Tibial nerve (tissue), 4 donors: ENCODE data around the gene NHLRC4. TPM values are rescaled to one million over a fixed set of nuclear protein-coding genes. Genes with fewer than 3 reads are reported as not detected.

Experiments
- DNase-seq, 2 donors: peaks; one replicate each; pipeline ENCODE4 v3.0.0-alpha.2; 2019; ENCODE audit warnings: low spot score in 2 of 2
- H3K27ac ChIP-seq, 4 donors: fragments of 200-600 bp; sonication (generic) in 3 of 4; one replicate each; pipeline ENCODE4 v1.5.1; 2017 to 2019; ENCODE audit warnings: mild to moderate bottlenecking in 1 of 4
- H3K27me3 ChIP-seq, 2 donors: fragments of 200-600 bp; sonication (generic) in 1 of 2; one replicate each; pipeline versions ENCODE4 v1.5.1 to v1.6.0; 2017 to 2019
- H3K36me3 ChIP-seq, 3 donors: fragments of 200-600 bp; sonication (generic); one replicate each; pipeline ENCODE4 v1.5.1; 2018 to 2019
- H3K4me1 ChIP-seq, 4 donors: fragments of 200-600 bp; sonication (generic) in 3 of 4; one replicate each; pipeline ENCODE4 v1.5.1; 2017 to 2019
- H3K4me3 ChIP-seq, 4 donors: fragments of 200-600 bp; sonication (generic) in 3 of 4; one replicate each; pipeline ENCODE4 v1.5.1; 2017 to 2019; ENCODE audit warnings: mild to moderate bottlenecking in 1 of 4, moderate library complexity in 1 of 4
- H3K9me3 ChIP-seq, 4 donors: fragments of 200-600 bp; sonication (generic) in 3 of 4; one replicate each; pipeline ENCODE4 v1.5.1; 2017 to 2019
- EP300 ChIP-seq, 2 donors: sonication (generic); formaldehyde crosslinking; IDR thresholded peaks; one replicate each; pipeline ENCODE4 v1.6.1; 2017; ENCODE audit warnings: antibody characterized with exemption in 2 of 2, mild to moderate bottlenecking in 1 of 2
- POLR2A ChIP-seq, 2 donors: fragments of 450-650 bp; IDR thresholded peaks; one replicate each; pipeline ENCODE4 v1.6.1; 2017; ENCODE audit warnings: antibody characterized with exemption in 2 of 2, mild to moderate bottlenecking in 2 of 2, moderate library complexity in 2 of 2
- WGBS, 2 donors: methylation state at CpG; one replicate each; pipeline ENCODE4 v1.1.5; 2018; 5-methylcytosine and 5-hydroxymethylcytosine counted together
- total RNA-seq, 4 donors: library from RNA; depleted of rRNA; stranded (reverse); fragments of >200 nt; gene quantifications; one replicate each; pipeline ENCODE4 v1.1.0, GENCODE V29; 2016
- TF ChIP-seq, protein P1 (sequence below), 5 experiments: fragments of 200-600 bp in 3 of 5; fragments of 450-650 bp in 2 of 5; sonication (generic) in 3 of 5; IDR thresholded peaks; one replicate each; pipeline ENCODE4 v1.5.1; 2016 to 2019; ENCODE audit warnings: antibody characterized with exemption in 5 of 5, mild to moderate bottlenecking in 3 of 5, moderate library complexity in 2 of 5

Gene NHLRC4
- total RNA-seq, 4 donors from 2014 or later: 0.98 to 5.2 (median 1.9) TPM

DNA sequence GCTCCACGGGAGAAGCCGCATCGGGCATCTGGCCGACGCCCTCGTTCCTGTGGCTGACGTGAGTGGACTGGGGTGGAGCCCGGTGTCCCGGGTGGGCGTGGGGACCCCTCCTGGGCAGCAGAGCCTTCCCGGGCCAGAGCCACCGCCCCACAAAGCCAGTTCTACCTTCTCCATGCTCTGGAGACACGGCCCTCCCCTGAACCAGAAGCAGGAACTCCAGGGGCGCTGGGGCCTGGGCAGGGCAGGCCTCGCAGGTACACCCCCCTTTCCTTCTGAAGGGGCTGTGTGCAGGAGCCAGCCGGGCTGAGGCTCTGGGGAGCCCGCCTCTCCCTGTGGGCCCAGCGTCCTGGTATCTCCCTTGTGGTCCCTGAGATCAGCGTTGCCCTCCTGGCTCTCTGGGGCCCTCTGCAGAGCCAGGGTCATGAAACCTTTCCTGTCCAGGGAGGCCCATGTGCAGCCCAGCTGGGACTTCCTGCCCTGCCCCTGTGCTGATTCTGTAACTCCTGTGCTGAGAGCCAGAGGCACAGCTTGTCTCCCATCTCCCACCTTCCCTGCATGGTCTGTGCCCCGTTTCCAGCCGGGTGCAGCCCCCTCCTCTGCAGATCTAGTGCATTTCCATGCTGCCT lies 9.5 kb downstream of the NHLRC4 start:
- no peak for DNase-seq
- Histone ChIP-seq H3K9me3 (no peaks in the 10 kb centered on the region), H3K4me1 (peaks cover 0 to 19% (median 0%) of the 10 kb centered on the region in 4 donors), H3K36me3 (peaks cover 0 to 70% (median 0%) of the 10 kb centered on the region in 3 donors), H3K27ac (no peak overlapping the region), H3K27me3 (no peaks in the 10 kb centered on the region), H3K4me3 (no peak overlapping the region)
- no peak for TF ChIP-seq POLR2A (IDR thresholded peaks at IDR 0.05)
- WGBS, 2 donors: 62 to 78% methylated on average over 9 to 18 of the region's 21 CpGs

DNA sequence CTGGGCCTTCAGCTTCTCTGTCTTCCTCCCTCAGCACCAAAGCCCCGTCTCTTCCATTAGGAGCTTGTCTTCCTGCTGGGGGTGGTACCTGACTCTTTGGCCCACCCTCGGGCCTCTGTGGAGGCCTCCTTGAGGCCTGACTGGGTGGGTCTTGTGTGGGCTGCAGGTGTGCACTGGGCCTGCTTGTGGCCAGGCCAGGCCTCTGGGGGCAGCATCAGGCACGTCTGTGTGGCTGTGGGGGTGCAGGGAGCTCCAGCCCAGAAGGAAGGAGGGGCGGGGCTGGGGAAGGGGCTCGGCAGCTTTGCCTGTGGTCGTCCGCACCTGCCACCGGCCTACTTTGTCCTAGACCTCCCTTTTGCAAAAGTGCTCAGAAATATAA lies 10.0 kb downstream of the NHLRC4 start:
- H3K4me3 ChIP-seq: no peak overlapping the region
- H3K36me3 ChIP-seq: peaks cover 0 to 74% (median 0%) of the 10 kb centered on the region in 3 donors
- H3K27ac ChIP-seq: no peak overlapping the region
- WGBS, 2 donors: 57 to 68% methylated on average over 7 to 8 of the region's 8 CpGs
- H3K27me3 ChIP-seq: no peaks in the 10 kb centered on the region
- peaks cover 0 to 16% (median 0%) of the 10 kb centered on the region in 4 donors for H3K4me1 ChIP-seq
- no peaks in the 10 kb centered on the region for H3K9me3 ChIP-seq
- no peak for DNase-seq
- TF ChIP-seq EP300 (IDR thresholded peaks at IDR 0.05): no peak
- no peak for TF ChIP-seq POLR2A (IDR thresholded peaks at IDR 0.05)
- TF ChIP-seq, protein P1, sequence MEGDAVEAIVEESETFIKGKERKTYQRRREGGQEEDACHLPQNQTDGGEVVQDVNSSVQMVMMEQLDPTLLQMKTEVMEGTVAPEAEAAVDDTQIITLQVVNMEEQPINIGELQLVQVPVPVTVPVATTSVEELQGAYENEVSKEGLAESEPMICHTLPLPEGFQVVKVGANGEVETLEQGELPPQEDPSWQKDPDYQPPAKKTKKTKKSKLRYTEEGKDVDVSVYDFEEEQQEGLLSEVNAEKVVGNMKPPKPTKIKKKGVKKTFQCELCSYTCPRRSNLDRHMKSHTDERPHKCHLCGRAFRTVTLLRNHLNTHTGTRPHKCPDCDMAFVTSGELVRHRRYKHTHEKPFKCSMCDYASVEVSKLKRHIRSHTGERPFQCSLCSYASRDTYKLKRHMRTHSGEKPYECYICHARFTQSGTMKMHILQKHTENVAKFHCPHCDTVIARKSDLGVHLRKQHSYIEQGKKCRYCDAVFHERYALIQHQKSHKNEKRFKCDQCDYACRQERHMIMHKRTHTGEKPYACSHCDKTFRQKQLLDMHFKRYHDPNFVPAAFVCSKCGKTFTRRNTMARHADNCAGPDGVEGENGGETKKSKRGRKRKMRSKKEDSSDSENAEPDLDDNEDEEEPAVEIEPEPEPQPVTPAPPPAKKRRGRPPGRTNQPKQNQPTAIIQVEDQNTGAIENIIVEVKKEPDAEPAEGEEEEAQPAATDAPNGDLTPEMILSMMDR (IDR thresholded peaks at IDR 0.05): no peak

DNA sequence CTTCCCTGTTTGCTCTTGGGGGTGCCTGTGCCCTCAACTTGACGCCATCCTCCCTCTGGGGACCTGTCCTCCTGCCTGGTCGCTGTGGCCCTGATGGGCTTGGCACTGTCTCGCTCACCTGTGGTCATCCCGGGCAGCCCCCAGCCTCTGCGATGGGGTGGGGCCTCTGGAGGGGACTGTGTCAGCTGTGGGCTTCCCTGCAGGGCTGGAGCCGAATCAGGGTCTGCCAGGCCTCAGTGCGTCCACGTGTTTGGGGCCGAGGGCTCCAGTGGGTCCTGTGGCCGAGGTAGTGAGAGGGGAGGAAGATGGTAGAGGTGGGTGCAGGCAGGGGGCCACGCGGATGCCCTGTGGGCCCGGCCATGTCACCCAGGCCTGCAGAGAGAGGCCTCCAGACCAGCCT lies 11.0 kb downstream of the NHLRC4 start:
- Histone ChIP-seq H3K9me3 (no peaks in the 10 kb centered on the region), H3K4me3 (no peak overlapping the region), H3K36me3 (peaks cover 0 to 78% (median 0%) of the 10 kb centered on the region in 3 donors), H3K27me3 (no peaks in the 10 kb centered on the region), H3K4me1 (peaks cover 0 to 13% (median 0%) of the 10 kb centered on the region in 4 donors), H3K27ac (no peak overlapping the region)
- 89 to 91% methylated on average over 11 to 13 of the region's 13 CpGs for WGBS, 2 donors
- DNase-seq: no peak
- TF ChIP-seq, protein P1 (IDR thresholded peaks at IDR 0.05): no peak
- TF ChIP-seq POLR2A (IDR thresholded peaks at IDR 0.05): no peak
- TF ChIP-seq EP300 (IDR thresholded peaks at IDR 0.05): no peak

DNA sequence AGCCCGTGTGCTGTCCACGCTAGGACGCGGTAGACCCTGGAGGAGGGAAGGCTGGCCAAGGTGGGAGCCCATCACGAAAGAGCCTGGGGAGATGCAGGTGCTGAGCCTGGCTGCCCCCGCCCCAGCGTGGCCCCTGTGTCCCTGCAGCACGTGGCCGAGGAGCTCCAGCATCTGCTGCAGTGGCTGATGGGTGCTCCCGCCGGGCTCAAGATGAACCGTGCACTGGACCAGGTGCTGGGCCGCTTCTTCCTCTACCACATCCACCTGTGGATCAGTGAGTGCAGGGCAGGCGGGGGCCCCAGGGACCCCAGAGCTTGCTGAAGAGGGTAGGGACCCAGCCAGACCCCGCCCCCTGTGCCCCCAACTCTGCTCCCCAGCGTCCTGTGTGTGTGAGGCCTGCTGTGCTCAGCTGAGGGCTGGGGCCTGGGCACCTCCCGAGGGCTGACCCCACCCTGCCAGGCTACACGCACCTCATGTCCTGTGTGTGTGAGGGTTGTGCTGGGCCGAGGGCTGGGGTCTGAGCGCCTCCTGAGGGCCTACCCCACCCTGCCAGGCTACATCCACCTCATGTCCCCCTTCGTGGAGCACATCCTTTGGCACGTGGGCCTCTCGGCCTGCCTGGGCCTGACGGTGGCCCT lies 11.5 kb downstream of the NHLRC4 start:
- Histone ChIP-seq H3K9me3 (no peaks in the 10 kb centered on the region), H3K4me3 (no peak overlapping the region), H3K27me3 (no peaks in the 10 kb centered on the region), H3K36me3 (peaks cover 0 to 78% (median 0%) of the 10 kb centered on the region in 3 donors), H3K27ac (no peak overlapping the region), H3K4me1 (peaks cover 0 to 14% (median 0%) of the 10 kb centered on the region in 4 donors)
- TF ChIP-seq EP300 (IDR thresholded peaks at IDR 0.05): no peak
- no peak for TF ChIP-seq POLR2A (IDR thresholded peaks at IDR 0.05)
- TF ChIP-seq, protein P1 (IDR thresholded peaks at IDR 0.05): no peak
- 82 to 84% methylated on average over 17 to 21 of the region's 24 CpGs for WGBS, 2 donors
- no peak for DNase-seq

DNA sequence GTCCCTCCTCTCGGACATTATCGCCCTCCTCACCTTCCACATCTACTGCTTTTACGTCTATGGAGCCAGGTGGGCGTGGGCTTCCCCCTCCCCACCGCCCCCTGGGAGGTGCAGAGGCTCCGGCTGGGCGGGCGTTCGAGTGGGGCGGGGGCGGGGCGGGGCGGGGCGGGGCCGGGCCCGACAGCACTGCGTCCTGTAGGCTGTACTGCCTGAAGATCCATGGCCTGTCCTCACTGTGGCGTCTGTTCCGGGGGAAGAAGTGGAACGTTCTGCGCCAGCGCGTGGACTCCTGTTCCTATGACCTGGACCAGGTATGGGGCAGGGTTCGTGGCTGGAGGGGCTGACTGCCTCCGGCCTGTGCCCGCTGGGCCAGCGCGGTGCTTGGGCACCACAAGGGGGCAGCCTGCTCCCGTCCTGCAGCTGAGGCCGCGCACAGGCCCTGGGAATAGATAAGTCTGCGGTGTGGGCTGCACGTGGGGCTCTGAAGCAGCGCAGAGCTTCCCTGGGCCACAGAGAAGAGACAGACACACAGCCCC lies 12.1 kb downstream of the NHLRC4 start:
- no peaks in the 10 kb centered on the region for H3K27me3 ChIP-seq
- no peaks in the 10 kb centered on the region for H3K9me3 ChIP-seq
- WGBS, 2 donors: 24 to 28% methylated on average over 12 to 15 of the region's 34 CpGs
- H3K4me1 ChIP-seq: peaks cover 0 to 17% (median 0%) of the 10 kb centered on the region in 4 donors
- peak; percentile 43 to 51 for DNase-seq
- no peak overlapping the region for H3K27ac ChIP-seq
- TF ChIP-seq EP300 (IDR thresholded peaks at IDR 0.05) (no peak), POLR2A (IDR thresholded peaks at IDR 0.05) (no peak)
- TF ChIP-seq, protein P1 (IDR thresholded peaks at IDR 0.05): peak; percentile 63 to 79 (median 77)
- peaks cover 0 to 76% (median 0%) of the 10 kb centered on the region in 3 donors for H3K36me3 ChIP-seq
- H3K4me3 ChIP-seq: peak overlapping the region in 1 of 4 donors; percentile 17
